Endothelial cell of umbilical vein (primary cell): Measurements from ENCODE around the gene SH3TC2. TPM values are rescaled to one million over a fixed set of nuclear protein-coding genes. Genes with fewer than 3 reads are reported as not detected.

ENCODE experiments used
- BruUV-seq: library from RNA; stranded (reverse); fragments of 400-500 nt; replicated peaks from 2 replicates; lab custom pipeline; 2021; lab: Mats Ljungman, UMichigan
- CTCF ChIA-PET: fragments of 300-600, 350-600 bp; sonication (Branson Sonifier 250); formaldehyde crosslinking; loops from one replicate; lab custom pipeline; 2021; ENCODE audit warnings: antibody characterized with exemption, inconsistent platforms; lab: Charles Lee
- POLR2A ChIA-PET: fragments of 300-600, 350-600 bp; sonication (Branson Sonifier 250); formaldehyde crosslinking; loops from one replicate; lab custom pipeline; 2021; ENCODE audit warnings: antibody characterized with exemption, inconsistent platforms; lab: Charles Lee
- DNase-seq: peaks from one replicate; pipeline ENCODE4 v3.0.0-alpha.2; 2011; ENCODE audit warnings: low read depth, low spot score
- FAIRE-seq: peaks from 2 replicates; lab custom pipeline; 2011; peaks lifted over from hg19 to GRCh38; lab: Jason Lieb, UNC
- H2AFZ ChIP-seq: 2 replicates; pipeline ENCODE4 v1.6.0; 2012; ENCODE audit warnings: low read depth, low read length, control low read depth, inconsistent platforms
- H3K27ac ChIP-seq: 2 replicates; pipeline ENCODE4 v1.5.1; 2011; ENCODE audit warnings: low read depth, mild to moderate bottlenecking, control low read depth, low read length, moderate library complexity; ENCODE audit not compliant: insufficient read depth
- H3K27me3 ChIP-seq, 2 experiments: 2 replicates each; pipeline versions ENCODE4 v1.6.0 to v1.6.1; 2011; ENCODE audit warnings: low read length in 2 of 2, mixed read lengths in 1 of 2; ENCODE audit not compliant: control insufficient read depth in 2 of 2, insufficient read depth in 2 of 2
- H3K36me3 ChIP-seq, 2 experiments: 2 replicates in 1 of 2; 3 replicates in 1 of 2; pipeline ENCODE4 v1.5.1; 2011; ENCODE audit warnings: low read length in 2 of 2, mild to moderate bottlenecking in 1 of 2, moderate library complexity in 1 of 2; ENCODE audit not compliant: control insufficient read depth in 2 of 2, insufficient read depth in 2 of 2; ENCODE audit errors: extremely low read depth in 1 of 2
- H3K4me1 ChIP-seq: 3 replicates; pipeline ENCODE4 v1.5.1; 2011; ENCODE audit warnings: mild to moderate bottlenecking, low read length; ENCODE audit not compliant: control insufficient read depth, insufficient read depth; ENCODE audit errors: extremely low read depth
- H3K4me2 ChIP-seq: 2 replicates; pipeline ENCODE4 v1.6.1; 2011; ENCODE audit warnings: low read length, control low read depth, mixed read lengths; ENCODE audit not compliant: insufficient read depth
- H3K4me3 ChIP-seq, 3 experiments: fragments of 200-600 bp in 1 of 3; sonication (generic), shearing (Covaris generic) in 1 of 3; replicated peaks in 1 of 3; 2 replicates each; pipeline ENCODE4 v1.5.1; 2011 to 2016; ENCODE audit warnings: control low read depth in 3 of 3, low read length in 3 of 3, mild to moderate bottlenecking in 2 of 3, inconsistent platforms in 1 of 3, low read depth in 1 of 3, moderate library complexity in 1 of 3; ENCODE audit not compliant: insufficient read depth in 1 of 3
- H3K79me2 ChIP-seq: 2 replicates; pipeline ENCODE4 v1.6.0; 2012; ENCODE audit warnings: low read length, inconsistent platforms; ENCODE audit not compliant: control insufficient read depth, insufficient read depth
- H3K9ac ChIP-seq: replicated peaks from 2 replicates; pipeline ENCODE3; 2011; ENCODE audit warnings: low read length, control low read depth; ENCODE audit not compliant: insufficient read depth; ENCODE audit errors: extremely low read depth
- H3K9me1 ChIP-seq: replicated peaks from 3 replicates; pipeline ENCODE4 v1.6.0; 2011; ENCODE audit warnings: mild to moderate bottlenecking, low read length; ENCODE audit not compliant: control insufficient read depth, insufficient read depth; ENCODE audit errors: extremely low read depth
- H3K9me3 ChIP-seq: replicated peaks from 2 replicates; pipeline ENCODE4 v1.5.1; 2012; ENCODE audit warnings: low read length, inconsistent platforms; ENCODE audit not compliant: control insufficient read depth, insufficient read depth
- H4K20me1 ChIP-seq: replicated peaks from 2 replicates; pipeline ENCODE3; 2011; ENCODE audit warnings: mild to moderate bottlenecking, low read length; ENCODE audit not compliant: control insufficient read depth, insufficient read depth; ENCODE audit errors: extremely low read depth
- EZH2 ChIP-seq: IDR thresholded peaks from 2 replicates; pipeline ENCODE4 v1.6.1; 2012; ENCODE audit warnings: borderline replicate concordance, low read depth, mild to moderate bottlenecking, moderate library complexity, low read length, inconsistent platforms; ENCODE audit not compliant: severe bottlenecking
- FOS ChIP-seq: IDR thresholded peaks from 2 replicates; pipeline ENCODE4 v1.6.1; 2011; ENCODE audit warnings: mild to moderate bottlenecking, low read length, moderate library complexity, borderline replicate concordance; ENCODE audit not compliant: insufficient read depth
- GATA2 ChIP-seq: IDR thresholded peaks from 2 replicates; pipeline ENCODE4 v1.7.0; 2011; ENCODE audit warnings: low read depth, mild to moderate bottlenecking, moderate library complexity, mixed read lengths, low read length; ENCODE audit not compliant: insufficient read length, insufficient read depth
- JUN ChIP-seq: IDR thresholded peaks from 2 replicates; pipeline ENCODE4 v1.6.1; 2011; ENCODE audit warnings: borderline replicate concordance, low read depth; ENCODE audit not compliant: insufficient read length, insufficient read depth
- MYC ChIP-seq: IDR thresholded peaks from one replicate; pipeline ENCODE4 v1.6.1; 2011; ENCODE audit warnings: mild to moderate bottlenecking, low read depth, low read length
- POLR2A ChIP-seq: IDR thresholded peaks from 2 replicates; pipeline ENCODE4 v1.6.1; 2012; ENCODE audit warnings: low read depth, mild to moderate bottlenecking, control low read depth, low read length
- POLR2AphosphoS5 ChIP-seq: IDR thresholded peaks from 2 replicates; pipeline ENCODE4 v1.6.1; 2012; ENCODE audit warnings: low read depth, mild to moderate bottlenecking, control low read depth, low read length, moderate library complexity; ENCODE audit not compliant: insufficient read depth
- dilution Hi-C: fragments of 300-500 bp; cut with MboI; formaldehyde crosslinking; loops from one replicate; pipeline ENCODE4 v1.15.0; 2019; ENCODE audit warnings: low sequenced_read_pairs; ENCODE audit not compliant: extremely low pct_ligation_motif_present
- intact Hi-C: fragments of 100-400 bp; cut with micrococcal nuclease; formaldehyde crosslinking; loops from one replicate; pipeline ENCODE4 v1.10.0; 2022
- polyA plus RNA-seq, 4 experiments: library from polyadenylated mRNA; depleted of rRNA in 3 of 4; stranded (reverse) in 3 of 4; unstranded in 1 of 4; fragments of >200 nt; gene quantifications; 2 replicates each; pipeline versions ENCODE4 v1.2.1 to v1.2.3, GENCODE V29; 2011 to 2012; ENCODE audit warnings: missing spikeins in 1 of 4
- total RNA-seq: library from RNA; stranded (reverse); gene quantifications from 2 replicates; pipeline ENCODE4 v1.2.3, GENCODE V29; 2021
- TF ChIP-seq, protein P1 (sequence below), 2 donors: IDR thresholded peaks; 1 replicate in 1 of 2; 2 replicates in 1 of 2; pipeline ENCODE4 v1.5.1; 2011; ENCODE audit warnings: low read length in 2 of 2, mild to moderate bottlenecking in 2 of 2, moderate library complexity in 2 of 2, control low read depth in 1 of 2, inconsistent platforms in 1 of 2, low read depth in 1 of 2; ENCODE audit not compliant: insufficient read depth in 1 of 2; ENCODE audit errors: extremely low read depth in 1 of 2
- TF ChIP-seq, protein P2 (sequence below): IDR thresholded peaks from 2 replicates; pipeline ENCODE4 v1.6.1; 2011; ENCODE audit not compliant: insufficient read depth, insufficient read length

SH3TC2 gene
- total and polyA plus RNA-seq, 2 donors (not counting 3 experiments of a cell fraction or from before 2014, with no cell fraction given): 0.91 to 4.3 TPM

DNA sequence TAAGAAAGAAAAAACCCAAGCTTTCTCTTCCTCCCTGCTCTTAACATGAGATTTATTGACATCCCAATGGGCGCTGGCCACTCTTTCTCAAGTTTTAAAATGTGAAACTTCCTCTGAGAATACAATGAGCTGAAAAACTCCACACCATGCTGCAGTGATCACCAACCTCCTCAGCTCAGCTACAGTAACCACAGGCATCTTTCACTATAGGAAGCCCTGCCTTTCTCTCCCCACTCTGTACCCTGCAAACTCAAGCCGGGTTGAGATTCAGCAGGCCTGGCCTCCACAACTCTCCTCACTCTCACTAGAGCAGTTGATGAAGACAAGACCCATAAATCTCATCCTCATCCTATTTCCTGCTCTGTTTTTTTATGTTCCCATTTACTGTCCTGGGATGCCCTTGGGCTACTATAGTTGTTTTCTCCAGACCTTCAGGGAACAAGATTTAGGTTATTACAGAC lies 48.3 kb downstream of the SH3TC2 start:
- H2AFZ ChIP-seq: no peak overlapping the region
- no peak overlapping the region for H3K9ac ChIP-seq
- no peaks in the 10 kb centered on the region for H4K20me1 ChIP-seq
- dilution Hi-C loops (no loop called here), intact Hi-C loops (no loop called here)
- no peaks in the 10 kb centered on the region for H3K79me2 ChIP-seq
- H3K4me3 ChIP-seq: no peak overlapping the region
- no peak for DNase-seq
- BruUV-seq: no TSS peak
- ChIA-PET CTCF (interaction anchor here (1.1 to 1.3 kb wide), 2 partner anchors 11 to 100 kb away, joined by 3 read pairs; no protein-coding TSS in a partner anchor), POLR2A (no interaction called here)
- H3K36me3 ChIP-seq: no peaks in the 10 kb centered on the region
- no peak overlapping the region for H3K4me2 ChIP-seq
- H3K27ac ChIP-seq: no peak overlapping the region
- H3K9me3 ChIP-seq: no peaks in the 10 kb centered on the region
- no peak for TF ChIP-seq POLR2A
- no peaks in the 10 kb centered on the region for H3K27me3 ChIP-seq
- peaks cover 7% of the 10 kb centered on the region for H3K4me1 ChIP-seq
- no peak for FAIRE-seq
- H3K9me1 ChIP-seq: no peaks in the 10 kb centered on the region

DNA sequence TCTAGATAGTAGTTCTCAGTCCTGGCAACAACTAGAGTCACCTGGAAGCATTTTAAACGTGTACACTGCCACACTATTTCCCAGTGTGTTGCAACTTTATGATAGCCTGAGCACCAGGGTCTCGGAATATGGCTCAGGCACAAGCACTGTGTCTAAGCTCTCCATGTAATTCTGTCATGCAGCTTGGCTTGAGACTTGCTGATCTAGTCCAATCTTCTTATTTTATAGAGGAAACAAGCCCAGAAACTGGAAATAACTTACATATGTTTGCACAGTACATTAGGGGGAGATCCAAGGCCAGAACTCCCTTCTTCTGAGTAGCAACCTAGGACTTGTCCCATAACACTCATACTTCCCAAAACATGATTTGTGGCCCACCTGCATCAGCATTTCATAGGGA lies 49.1 kb downstream of the SH3TC2 start:
- no TSS peak for BruUV-seq
- no peak overlapping the region for H3K27ac ChIP-seq
- H3K9me1 ChIP-seq: no peaks in the 10 kb centered on the region
- no peak for FAIRE-seq
- no peaks in the 10 kb centered on the region for H3K36me3 ChIP-seq
- intact Hi-C loops: no loop called here
- no peak for DNase-seq
- ChIA-PET POLR2A (no interaction called here), CTCF (interaction anchor here (1.1 to 1.5 kb wide), 3 partner anchors 11 to 101 kb away, joined by 3 to 4 read pairs (median 3); no protein-coding TSS in a partner anchor)
- H3K4me2 ChIP-seq: no peak overlapping the region
- TF ChIP-seq MYC (no peak), EZH2 (no peak), POLR2AphosphoS5 (no peak), FOS (no peak), POLR2A (no peak), GATA2 (no peak), JUN (no peak)
- TF ChIP-seq, protein P1, sequence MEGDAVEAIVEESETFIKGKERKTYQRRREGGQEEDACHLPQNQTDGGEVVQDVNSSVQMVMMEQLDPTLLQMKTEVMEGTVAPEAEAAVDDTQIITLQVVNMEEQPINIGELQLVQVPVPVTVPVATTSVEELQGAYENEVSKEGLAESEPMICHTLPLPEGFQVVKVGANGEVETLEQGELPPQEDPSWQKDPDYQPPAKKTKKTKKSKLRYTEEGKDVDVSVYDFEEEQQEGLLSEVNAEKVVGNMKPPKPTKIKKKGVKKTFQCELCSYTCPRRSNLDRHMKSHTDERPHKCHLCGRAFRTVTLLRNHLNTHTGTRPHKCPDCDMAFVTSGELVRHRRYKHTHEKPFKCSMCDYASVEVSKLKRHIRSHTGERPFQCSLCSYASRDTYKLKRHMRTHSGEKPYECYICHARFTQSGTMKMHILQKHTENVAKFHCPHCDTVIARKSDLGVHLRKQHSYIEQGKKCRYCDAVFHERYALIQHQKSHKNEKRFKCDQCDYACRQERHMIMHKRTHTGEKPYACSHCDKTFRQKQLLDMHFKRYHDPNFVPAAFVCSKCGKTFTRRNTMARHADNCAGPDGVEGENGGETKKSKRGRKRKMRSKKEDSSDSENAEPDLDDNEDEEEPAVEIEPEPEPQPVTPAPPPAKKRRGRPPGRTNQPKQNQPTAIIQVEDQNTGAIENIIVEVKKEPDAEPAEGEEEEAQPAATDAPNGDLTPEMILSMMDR (IDR thresholded peaks at IDR 0.05; ENCODE audit: extremely low read depth in 1 of 2, insufficient read depth in 1 of 2, low read depth in 1 of 2, low read length in 2 of 2): no peak
- TF ChIP-seq, protein P2, sequence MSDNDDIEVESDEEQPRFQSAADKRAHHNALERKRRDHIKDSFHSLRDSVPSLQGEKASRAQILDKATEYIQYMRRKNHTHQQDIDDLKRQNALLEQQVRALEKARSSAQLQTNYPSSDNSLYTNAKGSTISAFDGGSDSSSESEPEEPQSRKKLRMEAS: no peak
- H3K4me3 ChIP-seq: no peak overlapping the region
- H3K9me3 ChIP-seq: no peaks in the 10 kb centered on the region
- dilution Hi-C loops: no loop called here
- no peak overlapping the region for H3K9ac ChIP-seq
- H4K20me1 ChIP-seq: no peaks in the 10 kb centered on the region
- no peaks in the 10 kb centered on the region for H3K79me2 ChIP-seq
- no peaks in the 10 kb centered on the region for H3K27me3 ChIP-seq
- H2AFZ ChIP-seq: no peak overlapping the region
- peaks cover 7% of the 10 kb centered on the region for H3K4me1 ChIP-seq
